HepG2 (cell line): ENCODE results near the gene HP1BP3. TPM values are rescaled to one million over a fixed set of nuclear protein-coding genes. Genes with fewer than 3 reads are reported as not detected.

Experiments used
- BHLHE40 ChIP-seq: IDR thresholded peaks from 2 replicates; pipeline ENCODE4 v1.6.1; 2011; ENCODE audit warnings: low read length, improper control_type of control experiment
- FOXA3 ChIP-seq: IDR thresholded peaks from 2 replicates; pipeline ENCODE4 v1.6.1; 2016; ENCODE audit warnings: missing genetic modification reagents, missing compliant biosample characterization
- FOXO1 ChIP-seq: sonication (generic); formaldehyde crosslinking; IDR thresholded peaks from 2 replicates; pipeline ENCODE4 v1.4.0; 2020; ENCODE audit warnings: missing genetic modification reagents
- IKZF4 ChIP-seq: sonication (generic); formaldehyde crosslinking; IDR thresholded peaks from 2 replicates; pipeline ENCODE4 v1.5.1; 2020; ENCODE audit warnings: borderline replicate concordance, mild to moderate bottlenecking, low read depth, missing genetic modification reagents; ENCODE audit errors: not compliant biosample characterization
- SKI ChIP-seq: fragments of 450-650 bp; IDR thresholded peaks from one replicate; pipeline ENCODE4 v1.6.1; 2018; ENCODE audit warnings: mild to moderate bottlenecking; ENCODE audit not compliant: partially characterized antibody
- SNAI1 ChIP-seq: sonication (generic); formaldehyde crosslinking; IDR thresholded peaks from 2 replicates; pipeline ENCODE4 v1.5.0; 2020; ENCODE audit warnings: mild to moderate bottlenecking, missing genetic modification reagents, borderline replicate concordance
- SPEN ChIP-seq: sonication (generic); formaldehyde crosslinking; IDR thresholded peaks from 2 replicates; pipeline ENCODE4 v1.5.1; 2020; ENCODE audit warnings: low read depth, mild to moderate bottlenecking, missing genetic modification reagents
- SRF ChIP-seq: IDR thresholded peaks from 2 replicates; pipeline ENCODE4 v1.6.1; 2011; ENCODE audit warnings: mild to moderate bottlenecking, low read depth, low read length, moderate library complexity
- ZNF329 ChIP-seq: sonication (generic); formaldehyde crosslinking; IDR thresholded peaks from 2 replicates; pipeline ENCODE4 v1.9.0; 2021; ENCODE audit warnings: low read depth, mild to moderate bottlenecking, missing genetic modification reagents
- ZNF367 ChIP-seq: sonication (generic); formaldehyde crosslinking; IDR thresholded peaks from 2 replicates; pipeline ENCODE4 v1.4.0; 2020; ENCODE audit warnings: missing genetic modification reagents, borderline replicate concordance
- ZNF841 ChIP-seq: sonication (generic); formaldehyde crosslinking; IDR thresholded peaks from 2 replicates; pipeline ENCODE4 v1.8.1; 2023; ENCODE audit warnings: missing genetic modification reagents, borderline replicate concordance
- polyA plus RNA-seq, 8 experiments: library from polyadenylated mRNA; depleted of rRNA in 3 of 8; stranded (reverse) in 7 of 8; unstranded in 1 of 8; fragments of >200 nt; fragmentation: Illumina TruSeq in 4 of 8; extraction: Trizol in 4 of 8; gene quantifications; 2 replicates each; pipeline versions ENCODE4 v1.2.1 to v1.2.3, GENCODE V29; 2011 to 2016; ENCODE audit warnings: low read depth in 4 of 8, missing spikeins in 1 of 8, mixed read lengths in 1 of 8; ENCODE audit not compliant: insufficient read depth in 1 of 8
- total RNA-seq, 5 experiments: library from RNA; depleted of rRNA; stranded (reverse); fragments of >200 nt; fragmentation: Illumina TruSeq; extraction: Trizol; gene quantifications; 2 replicates each; pipeline ENCODE4 v1.2.3, GENCODE V29; 2016; ENCODE audit warnings: low read depth in 1 of 5
- TF ChIP-seq, protein P1 (sequence below), 2 experiments: fragments of 450-650 bp in 1 of 2; sonication (generic) in 1 of 2; formaldehyde crosslinking in 1 of 2; IDR thresholded peaks; 2 replicates each; pipeline versions ENCODE4 v1.6.1 to v1.8.0; 2016 to 2022; ENCODE audit warnings: antibody characterized with exemption in 1 of 2, mild to moderate bottlenecking in 1 of 2, missing genetic modification reagents in 1 of 2
- TF ChIP-seq, protein P2 (sequence below): sonication (generic); formaldehyde crosslinking; IDR thresholded peaks from 2 replicates; pipeline ENCODE4 v1.4.0; 2020; ENCODE audit warnings: missing genetic modification reagents
- TF ChIP-seq, protein P3 (sequence below): sonication (generic); formaldehyde crosslinking; IDR thresholded peaks from 2 replicates; pipeline ENCODE4 v1.5.1; 2020; ENCODE audit warnings: mild to moderate bottlenecking, missing genetic modification reagents, moderate library complexity

The HP1BP3 gene
- total and polyA plus RNA-seq, 2 of the 13 experiments (the other 11 are each of a cell fraction or from before 2014, with no cell fraction given) = 98.5 to 137 TPM

DNA sequence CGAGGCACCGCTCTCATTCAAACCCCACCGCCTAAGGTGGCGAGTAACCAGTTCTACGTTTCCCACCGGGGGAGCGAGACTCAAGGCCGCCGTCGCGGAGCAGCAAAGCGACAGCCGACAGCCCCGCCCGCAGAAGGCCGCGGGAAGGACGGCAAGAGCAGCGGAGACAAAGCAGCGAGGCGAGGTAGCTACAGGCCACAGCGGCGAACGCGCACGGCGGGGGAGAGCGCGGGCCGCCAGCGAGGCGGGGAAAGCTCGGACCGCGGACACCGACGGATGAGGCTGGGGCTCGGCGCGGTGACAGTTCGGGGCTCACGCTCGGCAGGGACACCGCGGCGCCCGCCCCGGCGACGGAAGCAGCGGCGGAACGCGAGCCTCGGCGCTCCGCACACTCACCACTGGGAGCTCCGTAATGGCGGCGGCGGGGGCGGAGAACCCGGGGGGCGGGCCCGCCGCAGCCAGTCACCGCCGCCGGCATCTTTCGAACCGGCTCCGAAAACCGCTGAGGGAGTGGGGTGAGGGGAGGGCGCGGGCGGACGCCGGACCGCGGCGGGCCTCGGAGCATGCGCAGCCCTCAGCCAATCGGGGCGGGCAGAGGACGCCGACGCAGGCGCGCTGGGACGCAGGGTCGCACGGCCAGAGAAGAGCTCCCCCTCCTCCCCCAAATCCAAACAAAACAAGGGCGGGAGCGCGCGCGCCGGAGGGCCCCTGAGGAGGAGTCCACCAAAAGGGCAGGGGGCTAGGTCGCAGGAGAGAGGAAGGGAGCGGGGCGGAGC is 666 bp downstream of the HP1BP3 start (continued):
- TF ChIP-seq, protein P1, sequence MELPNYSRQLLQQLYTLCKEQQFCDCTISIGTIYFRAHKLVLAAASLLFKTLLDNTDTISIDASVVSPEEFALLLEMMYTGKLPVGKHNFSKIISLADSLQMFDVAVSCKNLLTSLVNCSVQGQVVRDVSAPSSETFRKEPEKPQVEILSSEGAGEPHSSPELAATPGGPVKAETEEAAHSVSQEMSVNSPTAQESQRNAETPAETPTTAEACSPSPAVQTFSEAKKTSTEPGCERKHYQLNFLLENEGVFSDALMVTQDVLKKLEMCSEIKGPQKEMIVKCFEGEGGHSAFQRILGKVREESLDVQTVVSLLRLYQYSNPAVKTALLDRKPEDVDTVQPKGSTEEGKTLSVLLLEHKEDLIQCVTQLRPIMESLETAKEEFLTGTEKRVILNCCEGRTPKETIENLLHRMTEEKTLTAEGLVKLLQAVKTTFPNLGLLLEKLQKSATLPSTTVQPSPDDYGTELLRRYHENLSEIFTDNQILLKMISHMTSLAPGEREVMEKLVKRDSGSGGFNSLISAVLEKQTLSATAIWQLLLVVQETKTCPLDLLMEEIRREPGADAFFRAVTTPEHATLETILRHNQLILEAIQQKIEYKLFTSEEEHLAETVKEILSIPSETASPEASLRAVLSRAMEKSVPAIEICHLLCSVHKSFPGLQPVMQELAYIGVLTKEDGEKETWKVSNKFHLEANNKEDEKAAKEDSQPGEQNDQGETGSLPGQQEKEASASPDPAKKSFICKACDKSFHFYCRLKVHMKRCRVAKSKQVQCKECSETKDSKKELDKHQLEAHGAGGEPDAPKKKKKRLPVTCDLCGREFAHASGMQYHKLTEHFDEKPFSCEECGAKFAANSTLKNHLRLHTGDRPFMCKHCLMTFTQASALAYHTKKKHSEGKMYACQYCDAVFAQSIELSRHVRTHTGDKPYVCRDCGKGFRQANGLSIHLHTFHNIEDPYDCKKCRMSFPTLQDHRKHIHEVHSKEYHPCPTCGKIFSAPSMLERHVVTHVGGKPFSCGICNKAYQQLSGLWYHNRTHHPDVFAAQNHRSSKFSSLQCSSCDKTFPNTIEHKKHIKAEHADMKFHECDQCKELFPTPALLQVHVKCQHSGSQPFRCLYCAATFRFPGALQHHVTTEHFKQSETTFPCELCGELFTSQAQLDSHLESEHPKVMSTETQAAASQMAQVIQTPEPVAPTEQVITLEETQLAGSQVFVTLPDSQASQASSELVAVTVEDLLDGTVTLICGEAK (IDR thresholded peaks at IDR 0.05) = no peak
- TF ChIP-seq, protein P1 (CRISPR knock-in tag; IDR thresholded peaks at IDR 0.05) = peak; percentile 78
- TF ChIP-seq BHLHE40 (no peak), SKI (no peak), ZNF367 (CRISPR knock-in tag) (no peak), ZNF841 (CRISPR knock-in tag) (peak; percentile 69), FOXA3 (peak; percentile 16; the same call in 1 of the 2 replicates), SRF (no peak), ZNF329 (peak; percentile 78; the same call in 1 of the 2 replicates), FOXO1 (no peak), IKZF4 (CRISPR knock-in tag) (peak; percentile 92), SPEN (CRISPR knock-in tag) (no peak), SNAI1 (CRISPR knock-in tag) (peak; percentile 70; the same call in 1 of the 2 replicates)
- TF ChIP-seq, protein P2, sequence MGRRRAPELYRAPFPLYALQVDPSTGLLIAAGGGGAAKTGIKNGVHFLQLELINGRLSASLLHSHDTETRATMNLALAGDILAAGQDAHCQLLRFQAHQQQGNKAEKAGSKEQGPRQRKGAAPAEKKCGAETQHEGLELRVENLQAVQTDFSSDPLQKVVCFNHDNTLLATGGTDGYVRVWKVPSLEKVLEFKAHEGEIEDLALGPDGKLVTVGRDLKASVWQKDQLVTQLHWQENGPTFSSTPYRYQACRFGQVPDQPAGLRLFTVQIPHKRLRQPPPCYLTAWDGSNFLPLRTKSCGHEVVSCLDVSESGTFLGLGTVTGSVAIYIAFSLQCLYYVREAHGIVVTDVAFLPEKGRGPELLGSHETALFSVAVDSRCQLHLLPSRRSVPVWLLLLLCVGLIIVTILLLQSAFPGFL (CRISPR knock-in tag) = peak; percentile 88; the same call in 1 of the 2 replicates
- TF ChIP-seq, protein P3, sequence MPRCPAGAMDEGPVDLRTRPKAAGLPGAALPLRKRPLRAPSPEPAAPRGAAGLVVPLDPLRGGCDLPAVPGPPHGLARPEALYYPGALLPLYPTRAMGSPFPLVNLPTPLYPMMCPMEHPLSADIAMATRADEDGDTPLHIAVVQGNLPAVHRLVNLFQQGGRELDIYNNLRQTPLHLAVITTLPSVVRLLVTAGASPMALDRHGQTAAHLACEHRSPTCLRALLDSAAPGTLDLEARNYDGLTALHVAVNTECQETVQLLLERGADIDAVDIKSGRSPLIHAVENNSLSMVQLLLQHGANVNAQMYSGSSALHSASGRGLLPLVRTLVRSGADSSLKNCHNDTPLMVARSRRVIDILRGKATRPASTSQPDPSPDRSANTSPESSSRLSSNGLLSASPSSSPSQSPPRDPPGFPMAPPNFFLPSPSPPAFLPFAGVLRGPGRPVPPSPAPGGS (CRISPR knock-in tag) = peak; percentile 85
